Prostate gland (tissue), 2 donors: Measurements from ENCODE around the gene AGPS. TPM values are rescaled to one million over a fixed set of nuclear protein-coding genes. Genes with fewer than 3 reads are reported as not detected.
"Not testable (repeated sequence)": the region's sequence is repeated elsewhere in the genome, so short reads cannot be mapped to it uniquely, and the experiment has no call there.

Source experiments
- DNase-seq: peaks from one replicate; pipeline ENCODE4 v3.0.0-alpha.2; 2019; ENCODE audit warnings: low spot score
- H3K27ac ChIP-seq, 2 donors: fragments of 200-600 bp; sonication (generic); 2 replicates each; pipeline ENCODE4 v1.5.1; 2017 to 2019
- H3K27me3 ChIP-seq: fragments of 200-600 bp; sonication (generic); replicated peaks from 2 replicates; pipeline ENCODE4 v1.5.1; 2019; ENCODE audit not compliant: insufficient read depth
- H3K36me3 ChIP-seq, 2 donors: fragments of 200-600 bp; sonication (generic); 1 replicate in 1 of 2; 2 replicates in 1 of 2; pipeline versions ENCODE4 v1.5.1 to v1.8.1; 2017 to 2019
- H3K4me1 ChIP-seq: fragments of 200-600 bp; sonication (generic); replicated peaks from 2 replicates; pipeline ENCODE4 v1.5.1; 2019
- H3K4me3 ChIP-seq, 2 donors: fragments of 200-600 bp; sonication (generic); 2 replicates each; pipeline ENCODE4 v1.5.1; 2017 to 2019
- H3K9me3 ChIP-seq: fragments of 200-600 bp; sonication (generic); 2 replicates; pipeline ENCODE4 v1.5.1; 2017
- CTCF ChIP-seq, 4 experiments: fragments of 200-600 bp in 2 of 4; fragments of 450-650 bp in 2 of 4; sonication (generic) in 2 of 4; IDR thresholded peaks; 1 replicate in 3 of 4; 2 replicates in 1 of 4; pipeline ENCODE4 v1.5.1; 2016 to 2019; ENCODE audit warnings: antibody characterized with exemption in 4 of 4, mild to moderate bottlenecking in 2 of 4, moderate library complexity in 2 of 4
- POLR2A ChIP-seq: fragments of 450-650 bp; IDR thresholded peaks from one replicate; pipeline ENCODE4 v1.6.1; 2016; ENCODE audit warnings: antibody characterized with exemption, mild to moderate bottlenecking
- POLR2AphosphoS5 ChIP-seq: sonication (generic); formaldehyde crosslinking; IDR thresholded peaks from one replicate; pipeline ENCODE4 v1.6.1; 2017; ENCODE audit warnings: antibody characterized with exemption
- WGBS: methylation state at CpG from one replicate; pipeline ENCODE4 v1.1.5; 2018; 5-methylcytosine and 5-hydroxymethylcytosine counted together
- intact Hi-C: fragments of 100-400 bp; cut with DNase I; formaldehyde crosslinking; loops from one replicate; pipeline ENCODE4 v1.14.2; 2022
- total RNA-seq, 2 donors: library from RNA; depleted of rRNA; stranded (reverse); fragments of >200 nt; gene quantifications; one replicate each; pipeline ENCODE4 v1.1.0, GENCODE V29; 2016

AGPS gene
- total RNA-seq, 2 donors from 2014 or later: 17.2 to 50.3 TPM

GRCh38 chr2:177363332-177363731 lies 29.2 kb upstream of the AGPS start:
- Histone ChIP-seq H3K4me1 (no peaks in the 10 kb centered on the region), H3K27me3 (no peaks in the 10 kb centered on the region), H3K9me3 (no peaks in the 10 kb centered on the region), H3K4me3 (no peak overlapping the region), H3K36me3 (no peaks in the 10 kb centered on the region), H3K27ac (no peak overlapping the region)
- TF ChIP-seq CTCF (IDR thresholded peaks at IDR 0.05): no peak
- intact Hi-C loops: no loop called here
- 90% methylated on average over 7 of the region's 7 CpGs for WGBS
- no peak for DNase-seq

- H3K27me3 ChIP-seq, intact Hi-C loops, H3K9me3 ChIP-seq: not testable (repeated sequence)
Measured at GRCh38 chr2:177365764-177366163, 26.8 kb upstream of the AGPS start.

GRCh38 chr2:177368023-177368422 lies 24.6 kb upstream of the AGPS start:
- H3K4me3 ChIP-seq, DNase-seq, H3K9me3 ChIP-seq, H3K4me1 ChIP-seq, H3K36me3 ChIP-seq, H3K27me3 ChIP-seq, intact Hi-C loops, H3K27ac ChIP-seq: not testable (repeated sequence)
- WGBS: 100% methylated on average over 1 of the region's 1 CpG

More at GRCh38 chr2:177365764-177366163, 26.8 kb upstream of the AGPS start:
- H3K27ac ChIP-seq, H3K36me3 ChIP-seq, DNase-seq, H3K4me1 ChIP-seq, H3K4me3 ChIP-seq: not testable (repeated sequence)

GRCh38 chr2:177379354-177379753 lies 13.2 kb upstream of the AGPS start:
- Histone ChIP-seq H3K4me3 (no peak overlapping the region), H3K4me1 (no peaks in the 10 kb centered on the region), H3K36me3 (no peaks in the 10 kb centered on the region), H3K9me3 (no peaks in the 10 kb centered on the region), H3K27me3 (no peaks in the 10 kb centered on the region), H3K27ac (no peak overlapping the region)
- WGBS: 91% methylated on average over 4 of the region's 4 CpGs
- TF ChIP-seq POLR2A (no peak), POLR2AphosphoS5 (no peak), CTCF (IDR thresholded peaks at IDR 0.05) (no peak)
- no peak for DNase-seq
- intact Hi-C loops: no loop called here

- 95% methylated on average over 3 of the region's 3 CpGs for WGBS
Measured at GRCh38 chr2:177380181-177380580, 12.4 kb upstream of the AGPS start.

GRCh38 chr2:177383935-177384334 lies 8.6 kb upstream of the AGPS start:
- Histone ChIP-seq H3K4me1 (no peaks in the 10 kb centered on the region), H3K9me3 (no peaks in the 10 kb centered on the region), H3K36me3 (no peaks in the 10 kb centered on the region), H3K4me3 (no peak overlapping the region), H3K27ac (no peak overlapping the region), H3K27me3 (no peaks in the 10 kb centered on the region)
- 62% methylated on average over 2 of the region's 2 CpGs for WGBS
- intact Hi-C loops: no loop called here
- no peak for DNase-seq
- TF ChIP-seq POLR2AphosphoS5 (no peak), POLR2A (no peak), CTCF (IDR thresholded peaks at IDR 0.05) (no peak)

More at GRCh38 chr2:177380181-177380580, 12.4 kb upstream of the AGPS start:
- no peaks in the 10 kb centered on the region for H3K4me1 ChIP-seq
- no peak overlapping the region for H3K27ac ChIP-seq
- no peaks in the 10 kb centered on the region for H3K9me3 ChIP-seq
- intact Hi-C loops: no loop called here
- TF ChIP-seq POLR2AphosphoS5 (no peak), POLR2A (no peak), CTCF (IDR thresholded peaks at IDR 0.05) (no peak)
- no peaks in the 10 kb centered on the region for H3K36me3 ChIP-seq
- H3K27me3 ChIP-seq: no peaks in the 10 kb centered on the region
- H3K4me3 ChIP-seq: no peak overlapping the region
- DNase-seq: no peak
